SK-N-MC (cell line): ENCODE measurements around the gene PCDH12.

Experiments used
- EZH2 ChIP-seq: fragments of 200-600 bp; sonication (generic); IDR thresholded peaks from one replicate; pipeline ENCODE4 v1.6.1; 2017; ENCODE audit warnings: antibody characterized with exemption
- POLR2AphosphoS5 ChIP-seq: IDR thresholded peaks from 2 replicates; pipeline ENCODE4 v1.6.1; 2012; ENCODE audit warnings: mild to moderate bottlenecking, low read depth, low read length, borderline replicate concordance

- TF ChIP-seq POLR2AphosphoS5 (no peak), EZH2 (no peak)
These were observed 45.3 kb upstream of the PCDH12 start for GRCh38 chr5:142003266-142003800.
